GM21360 (cell line): ENCODE data around the gene TCEA2.
"Not testable (repeated sequence)": the region's sequence is repeated elsewhere in the genome, so short reads cannot be mapped to it uniquely, and the experiment has no call there.

ENCODE experiments used
- ATAC-seq: cut with Tn5 transposase; IDR thresholded peaks from one replicate; pipeline ENCODE4 v1.9.1; 2021; ENCODE audit warnings: mild to moderate bottlenecking, moderate library complexity; ENCODE audit not compliant: unreplicated experiment

Gene TCEA2

GRCh38 chr20:64105846-64106434, 42.9 kb downstream of the TCEA2 start:
- ATAC-seq = no peak

GRCh38 chr20:64106435-64106961, 43.5 kb downstream of the TCEA2 start:
- ATAC-seq = no peak

- ATAC-seq = no peak
Observed at GRCh38 chr20:64106981-64107735, 44.2 kb downstream of the TCEA2 start, which contains the start of gene NPBWR2. Gene NPBWR2 (minus strand): TSS chr20:64107565. CDS start chr20:64106831, 734 bp downstream.

GRCh38 chr20:64107736-64108457, 44.9 kb downstream of the TCEA2 start:
- ATAC-seq = no peak

- ATAC-seq = no peak
Observed at GRCh38 chr20:64108731-64109681, 46.0 kb downstream of the TCEA2 start.

- ATAC-seq = no peak
Observed at GRCh38 chr20:64109831-64110391, 46.9 kb downstream of the TCEA2 start.

- no peak for ATAC-seq
Observed at GRCh38 chr20:64110411-64111068, 47.5 kb downstream of the TCEA2 start.

- no peak for ATAC-seq
Observed at GRCh38 chr20:64111841-64112641, 49.0 kb downstream of the TCEA2 start.

- ATAC-seq = no peak
Observed at GRCh38 chr20:64112691-64113443, 49.9 kb downstream of the TCEA2 start.

GRCh38 chr20:64113444-64113775, 50.4 kb downstream of the TCEA2 start:
- ATAC-seq = no peak

- ATAC-seq = no peak
Observed at GRCh38 chr20:64113796-64114355, 50.9 kb downstream of the TCEA2 start.

- ATAC-seq = no peak
Observed at GRCh38 chr20:64114356-64114971, 51.5 kb downstream of the TCEA2 start.

GRCh38 chr20:64115171-64115911, 52.3 kb downstream of the TCEA2 start:
- ATAC-seq = no peak

- ATAC-seq = no peak
Observed at GRCh38 chr20:64116016-64116415, 53.0 kb downstream of the TCEA2 start.

- no peak for ATAC-seq
Observed at GRCh38 chr20:64116541-64117431, 53.8 kb downstream of the TCEA2 start.

- not testable (repeated sequence) for ATAC-seq
Observed at GRCh38 chr20:64117432-64117777, 54.4 kb downstream of the TCEA2 start.
